ENCODE measurements around the gene NXN. TPM values are rescaled to one million over a fixed set of nuclear protein-coding genes. Genes with fewer than 3 reads are reported as not detected.

NXN gene
- polyA plus RNA-seq, 1 donor from 2014 or later, result 14.8 TPM

DNA sequence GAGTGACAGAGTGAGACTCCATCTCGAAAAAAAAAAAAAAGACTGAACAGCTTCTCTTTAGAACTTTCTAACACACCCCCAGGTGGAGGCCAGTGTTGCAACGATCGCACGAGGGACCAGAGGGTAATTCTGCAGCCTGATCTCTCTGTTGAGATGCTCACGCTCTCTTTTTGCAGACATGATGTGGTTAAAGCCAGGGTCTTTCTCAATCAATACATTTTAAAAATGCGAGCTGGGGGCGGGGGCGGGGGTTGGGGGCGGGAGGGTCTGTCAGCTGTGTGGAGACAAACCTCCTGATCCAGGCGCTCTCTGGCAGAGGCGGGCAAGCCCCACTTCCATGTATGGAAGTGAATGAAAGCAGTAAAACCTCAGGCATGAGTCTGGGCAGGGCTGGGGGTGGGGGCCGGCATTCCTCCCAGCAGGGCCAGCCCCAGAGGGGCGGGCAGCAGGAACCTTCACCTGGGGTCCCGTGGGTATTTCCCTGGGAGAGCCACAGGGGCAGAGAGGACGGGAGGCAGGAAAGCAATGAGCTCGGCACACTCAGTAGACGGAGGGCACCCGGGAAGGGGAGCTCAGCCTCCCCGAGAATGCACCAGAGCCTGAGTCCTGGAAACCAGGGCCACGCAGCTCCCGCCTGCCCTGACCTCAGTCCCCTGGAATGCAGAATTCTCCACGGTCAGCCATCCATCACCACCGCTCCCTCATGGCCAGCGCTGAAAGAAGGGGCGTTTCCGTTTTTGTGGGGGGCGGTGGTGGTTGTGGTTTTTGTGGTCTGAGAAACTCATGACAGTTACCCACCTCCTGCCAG, 28.0 kb downstream of the NXN start:
- Histone ChIP-seq H3K9me2 (ENCODE audit: insufficient read depth, low read length) (no peaks in the 10 kb centered on the region), H3K27me3 (ENCODE audit: insufficient read depth, low read depth, low read length) (no peaks in the 10 kb centered on the region), H2AFZ (ENCODE audit: low read depth, low read length) (no peak overlapping the region), H3K9ac (ENCODE audit: low read length) (peak overlapping the region; percentile 68), H3K4me3 (ENCODE audit: low read length) (peak overlapping the region; percentile 50), H3K36me3 (ENCODE audit: insufficient read depth, low read length) (no peaks in the 10 kb centered on the region), H3K9me3 (ENCODE audit: low read length) (no peaks in the 10 kb centered on the region), H3F3A (ENCODE audit: insufficient read depth, low read length, poor library complexity, severe bottlenecking) (no peaks in the 10 kb centered on the region), H3K4me2 (ENCODE audit: low read length) (no peak overlapping the region), H3K79me2 (replicated peaks; ENCODE audit: insufficient read depth, low read length) (peaks cover 12% of the 10 kb centered on the region), H3K27ac (ENCODE audit: low read length) (peak overlapping the region; percentile 58), H4K20me1 (ENCODE audit: insufficient read depth) (no peaks in the 10 kb centered on the region)
- TF ChIP-seq MXI1 (conservative IDR thresholded peaks at IDR 0.05; ENCODE audit: poor library complexity, severe bottlenecking) (no peak), EZH2 (IDR thresholded peaks at IDR 0.05; ENCODE audit: borderline replicate concordance, insufficient read depth, low read length, poor library complexity, severe bottlenecking) (no peak), CTCF (IDR thresholded peaks at IDR 0.05; ENCODE audit: poor library complexity, severe bottlenecking) (no peak), RAD21 (conservative IDR thresholded peaks at IDR 0.05) (no peak), TAF1 (IDR thresholded peaks at IDR 0.05; ENCODE audit: low read depth) (peak; percentile 22), SMC3 (conservative IDR thresholded peaks at IDR 0.05; ENCODE audit: poor library complexity) (no peak), POLR2AphosphoS5 (IDR thresholded peaks at IDR 0.05) (no peak)
- TF ChIP-seq, protein P1, sequence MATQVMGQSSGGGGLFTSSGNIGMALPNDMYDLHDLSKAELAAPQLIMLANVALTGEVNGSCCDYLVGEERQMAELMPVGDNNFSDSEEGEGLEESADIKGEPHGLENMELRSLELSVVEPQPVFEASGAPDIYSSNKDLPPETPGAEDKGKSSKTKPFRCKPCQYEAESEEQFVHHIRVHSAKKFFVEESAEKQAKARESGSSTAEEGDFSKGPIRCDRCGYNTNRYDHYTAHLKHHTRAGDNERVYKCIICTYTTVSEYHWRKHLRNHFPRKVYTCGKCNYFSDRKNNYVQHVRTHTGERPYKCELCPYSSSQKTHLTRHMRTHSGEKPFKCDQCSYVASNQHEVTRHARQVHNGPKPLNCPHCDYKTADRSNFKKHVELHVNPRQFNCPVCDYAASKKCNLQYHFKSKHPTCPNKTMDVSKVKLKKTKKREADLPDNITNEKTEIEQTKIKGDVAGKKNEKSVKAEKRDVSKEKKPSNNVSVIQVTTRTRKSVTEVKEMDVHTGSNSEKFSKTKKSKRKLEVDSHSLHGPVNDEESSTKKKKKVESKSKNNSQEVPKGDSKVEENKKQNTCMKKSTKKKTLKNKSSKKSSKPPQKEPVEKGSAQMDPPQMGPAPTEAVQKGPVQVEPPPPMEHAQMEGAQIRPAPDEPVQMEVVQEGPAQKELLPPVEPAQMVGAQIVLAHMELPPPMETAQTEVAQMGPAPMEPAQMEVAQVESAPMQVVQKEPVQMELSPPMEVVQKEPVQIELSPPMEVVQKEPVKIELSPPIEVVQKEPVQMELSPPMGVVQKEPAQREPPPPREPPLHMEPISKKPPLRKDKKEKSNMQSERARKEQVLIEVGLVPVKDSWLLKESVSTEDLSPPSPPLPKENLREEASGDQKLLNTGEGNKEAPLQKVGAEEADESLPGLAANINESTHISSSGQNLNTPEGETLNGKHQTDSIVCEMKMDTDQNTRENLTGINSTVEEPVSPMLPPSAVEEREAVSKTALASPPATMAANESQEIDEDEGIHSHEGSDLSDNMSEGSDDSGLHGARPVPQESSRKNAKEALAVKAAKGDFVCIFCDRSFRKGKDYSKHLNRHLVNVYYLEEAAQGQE (IDR thresholded peaks at IDR 0.05; ENCODE audit: borderline replicate concordance), result no peak

DNA sequence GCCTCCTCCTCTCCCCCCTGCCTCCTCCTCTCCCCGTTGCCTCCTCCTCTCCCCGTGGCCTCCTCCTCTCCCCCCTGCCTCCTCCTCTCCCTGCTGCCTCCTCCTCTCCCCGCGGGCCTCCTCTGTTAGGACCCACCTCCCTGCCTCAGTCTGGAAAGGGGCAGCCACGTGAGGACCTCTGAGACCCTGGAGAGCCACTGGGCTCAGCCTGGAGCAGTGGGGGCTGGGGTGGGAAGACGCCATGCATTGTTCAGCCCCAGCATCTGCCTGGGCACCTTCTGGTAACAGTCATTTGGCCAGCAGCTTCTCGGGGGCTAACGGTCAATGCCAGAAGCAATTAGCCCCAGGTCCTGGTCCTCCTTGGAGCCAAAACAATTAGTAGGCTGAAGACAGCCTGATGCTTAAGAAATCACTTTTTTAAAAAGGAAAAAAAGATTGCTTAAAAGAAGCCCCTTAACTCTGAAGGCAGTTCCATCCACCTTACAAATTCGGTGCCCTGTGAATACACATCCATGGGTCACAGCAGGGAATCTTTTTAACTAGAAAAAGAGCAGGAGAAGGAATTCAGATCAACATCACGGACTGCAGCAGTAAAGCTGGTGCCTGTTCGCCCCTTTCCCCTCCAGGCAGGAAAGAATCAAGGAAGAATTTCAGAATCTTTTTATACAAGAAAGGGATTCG, 29.8 kb downstream of the NXN start:
- no peak overlapping the region for H3K4me2 ChIP-seq (ENCODE audit: low read length)

More for the DNA sequence above, 29.8 kb downstream of the NXN start:
- no peak for TF ChIP-seq RAD21 (conservative IDR thresholded peaks at IDR 0.05)
- no peak for TF ChIP-seq CTCF (IDR thresholded peaks at IDR 0.05; ENCODE audit: poor library complexity, severe bottlenecking)
- no peak for TF ChIP-seq EP300 (conservative IDR thresholded peaks at IDR 0.05; ENCODE audit: poor library complexity, severe bottlenecking)
- TF ChIP-seq MXI1 (conservative IDR thresholded peaks at IDR 0.05; ENCODE audit: poor library complexity, severe bottlenecking), result no peak
- Histone ChIP-seq H3K36me3 (ENCODE audit: insufficient read depth, low read length) (no peaks in the 10 kb centered on the region), H3K9me3 (ENCODE audit: low read length) (no peaks in the 10 kb centered on the region), H2AFZ (ENCODE audit: low read depth, low read length) (no peak overlapping the region), H3K9me2 (ENCODE audit: insufficient read depth, low read length) (no peaks in the 10 kb centered on the region), H3K79me2 (replicated peaks; ENCODE audit: insufficient read depth, low read length) (peaks cover 8% of the 10 kb centered on the region), H3K27me3 (ENCODE audit: insufficient read depth, low read depth, low read length) (no peaks in the 10 kb centered on the region), H4K20me1 (ENCODE audit: insufficient read depth) (no peaks in the 10 kb centered on the region), H3K9ac (ENCODE audit: low read length) (peak overlapping the region; percentile 31), H3F3A (ENCODE audit: insufficient read depth, low read length, poor library complexity, severe bottlenecking) (no peaks in the 10 kb centered on the region), H3K4me3 (ENCODE audit: low read length) (no peak overlapping the region), H3K27ac (ENCODE audit: low read length) (no peak overlapping the region)
